Measurements from ENCODE around the gene TIGD7.

Gene TIGD7, protein sequence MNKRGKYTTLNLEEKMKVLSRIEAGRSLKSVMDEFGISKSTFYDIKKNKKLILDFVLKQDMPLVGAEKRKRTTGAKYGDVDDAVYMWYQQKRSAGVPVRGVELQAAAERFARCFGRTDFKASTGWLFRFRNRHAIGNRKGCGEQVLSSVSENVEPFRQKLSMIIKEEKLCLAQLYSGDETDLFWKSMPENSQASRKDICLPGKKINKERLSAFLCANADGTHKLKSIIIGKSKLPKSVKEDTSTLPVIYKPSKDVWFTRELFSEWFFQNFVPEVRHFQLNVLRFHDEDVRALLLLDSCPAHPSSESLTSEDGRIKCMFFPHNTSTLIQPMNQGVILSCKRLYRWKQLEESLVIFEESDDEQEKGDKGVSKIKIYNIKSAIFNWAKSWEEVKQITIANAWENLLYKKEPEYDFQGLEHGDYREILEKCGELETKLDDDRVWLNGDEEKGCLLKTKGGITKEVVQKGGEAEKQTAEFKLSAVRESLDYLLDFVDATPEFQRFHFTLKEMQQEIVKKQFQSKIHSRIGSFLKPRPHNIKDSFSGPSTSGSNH

DNA sequence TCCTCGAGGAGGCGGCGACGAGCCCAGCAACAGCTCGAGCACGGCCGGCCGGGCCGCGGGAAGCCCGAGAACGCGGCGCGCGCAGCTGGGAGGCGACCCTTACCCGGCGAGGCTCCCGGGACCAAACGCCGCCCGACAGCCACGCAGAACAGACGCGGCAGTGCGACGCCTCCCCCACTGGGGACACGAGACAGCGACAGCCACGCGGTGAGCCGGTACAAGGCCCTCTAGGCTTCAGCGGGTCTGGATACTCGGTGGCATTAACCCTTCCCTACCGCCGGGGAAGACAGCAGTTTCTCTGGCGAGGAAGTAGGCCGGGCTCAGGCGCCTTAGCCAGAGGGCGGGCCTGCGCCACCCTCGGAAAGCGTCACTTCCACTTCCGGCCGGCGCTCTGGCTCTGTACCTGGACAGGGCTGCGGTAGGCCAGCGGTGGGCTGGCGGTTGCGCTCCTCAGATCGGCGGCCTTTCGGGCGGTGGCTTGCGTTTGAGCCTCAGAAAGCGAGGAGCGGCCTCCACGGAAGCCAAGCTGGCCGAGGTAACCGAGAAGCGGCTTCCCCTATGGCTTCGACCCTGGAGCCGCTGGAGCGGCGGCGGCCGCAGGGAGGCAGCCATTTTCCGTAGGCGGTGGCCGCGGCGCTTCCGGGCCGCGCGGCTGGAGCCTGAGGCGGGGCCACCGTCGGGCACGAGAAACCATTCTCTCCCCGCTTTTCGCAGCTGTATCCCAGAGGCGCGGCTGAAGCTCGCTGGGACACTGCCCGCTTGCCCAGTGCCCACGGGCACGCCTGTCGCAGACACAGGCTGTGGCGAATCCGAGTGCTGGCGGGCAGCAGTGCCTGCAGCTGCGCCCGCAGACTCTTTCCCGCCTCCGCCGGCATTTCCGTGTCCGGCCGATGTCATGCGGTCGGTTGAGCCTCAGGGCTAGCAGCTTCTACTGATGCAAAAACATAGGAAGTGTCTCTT is at the start of gene TIGD7, which contains the start of gene ZNF75A:
TIGD7 (minus strand) TSS at position 322 of the 960 bp plus-strand sequence. CDS start 4,816 bp downstream, outside the sequence.
ZNF75A (plus strand) TSS at position 389 of the 960 bp plus-strand sequence. CDS start 2,932 bp downstream, outside the sequence.
- DNase-seq (ENCODE audit: low spot score) = peak; percentile 86

DNA sequence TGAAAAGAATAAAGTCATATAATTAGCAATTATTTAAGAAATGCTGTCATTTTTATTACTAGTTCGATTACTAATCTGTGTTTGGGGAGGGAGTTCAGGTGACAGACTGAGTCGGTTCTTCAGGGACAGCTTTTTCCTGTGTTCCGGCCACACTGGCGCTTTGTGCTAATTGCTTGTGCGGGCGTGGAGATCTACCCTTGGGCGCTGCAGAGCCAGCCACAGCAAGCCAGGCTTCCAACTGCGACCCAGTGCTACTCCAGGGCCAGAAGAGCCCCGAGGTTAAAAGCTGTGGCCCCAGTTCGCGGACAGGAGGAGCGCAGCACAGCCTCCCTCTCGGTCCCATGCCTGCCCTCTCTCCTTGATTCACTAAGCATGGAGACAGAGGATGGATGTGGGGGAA is 43.9 kb upstream of the TIGD7 start:
- DNase-seq (ENCODE audit: low spot score) = no peak

DNA sequence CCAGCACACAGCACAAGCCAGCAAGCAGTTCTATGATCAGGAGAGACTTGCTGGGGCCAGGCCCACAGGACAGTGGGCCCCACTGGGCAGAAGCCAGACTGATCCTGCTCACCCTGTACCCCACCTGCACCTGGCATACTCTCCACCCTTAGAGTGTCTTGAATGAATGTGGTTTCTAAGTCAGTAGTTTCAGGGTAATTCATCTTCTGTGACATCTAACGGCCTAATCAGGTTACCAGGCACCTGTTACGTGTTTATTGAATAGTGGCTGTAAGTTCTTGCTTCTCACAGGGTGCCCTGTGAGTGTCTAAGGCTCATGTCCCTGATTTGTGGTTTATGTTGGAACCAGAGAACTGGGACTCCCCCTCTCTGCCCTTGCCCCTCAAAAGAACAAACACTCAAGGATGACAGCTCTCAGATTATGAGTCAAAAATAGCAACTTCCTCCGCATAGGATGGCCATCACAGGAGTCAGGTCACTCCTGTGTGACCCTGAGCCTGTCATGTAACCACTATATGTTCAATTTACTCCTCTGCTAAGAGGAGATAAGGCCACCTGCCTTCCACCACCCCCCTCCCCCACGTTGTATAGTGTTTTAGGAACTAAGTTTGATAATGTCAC is 43.4 kb upstream of the TIGD7 start:
- no peak for DNase-seq (ENCODE audit: low spot score)

DNA sequence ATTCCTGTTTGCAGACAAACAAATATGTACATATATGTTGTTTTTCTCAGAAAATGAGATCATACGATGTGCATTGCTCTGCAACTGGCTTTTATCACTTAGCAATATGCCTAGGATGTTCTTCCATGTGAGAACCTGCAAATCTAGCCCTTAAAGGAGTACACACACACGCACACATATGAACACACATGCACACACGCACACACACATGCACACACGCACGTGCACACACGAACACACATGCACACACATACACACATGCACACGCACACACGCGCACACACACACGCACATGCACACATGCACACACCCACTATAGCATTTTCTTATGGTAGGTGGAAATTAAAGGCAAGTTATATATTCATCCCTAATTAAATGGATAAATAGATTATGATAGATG is 42.4 kb upstream of the TIGD7 start:
- no peak for DNase-seq (ENCODE audit: low spot score)

DNA sequence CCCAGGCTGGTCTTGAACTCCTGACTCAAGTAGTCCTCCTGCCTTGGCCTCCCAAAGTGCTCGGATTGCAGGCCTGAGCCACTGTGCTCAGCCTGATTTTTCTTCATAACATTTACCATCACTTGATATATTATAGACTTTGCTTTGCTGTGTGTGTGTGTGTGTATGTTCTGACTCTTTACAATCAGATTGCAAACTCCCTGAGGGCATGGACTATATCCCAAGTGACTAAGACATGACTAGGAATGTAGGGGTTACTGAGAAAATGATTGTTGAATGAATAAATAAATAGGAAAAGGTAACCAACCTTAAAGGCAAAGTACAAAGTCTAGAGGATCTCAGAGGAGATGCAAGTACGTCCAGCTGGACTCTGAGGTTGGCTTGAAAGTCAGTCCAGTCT is 40.8 kb upstream of the TIGD7 start:
- DNase-seq (ENCODE audit: low spot score) = no peak

DNA sequence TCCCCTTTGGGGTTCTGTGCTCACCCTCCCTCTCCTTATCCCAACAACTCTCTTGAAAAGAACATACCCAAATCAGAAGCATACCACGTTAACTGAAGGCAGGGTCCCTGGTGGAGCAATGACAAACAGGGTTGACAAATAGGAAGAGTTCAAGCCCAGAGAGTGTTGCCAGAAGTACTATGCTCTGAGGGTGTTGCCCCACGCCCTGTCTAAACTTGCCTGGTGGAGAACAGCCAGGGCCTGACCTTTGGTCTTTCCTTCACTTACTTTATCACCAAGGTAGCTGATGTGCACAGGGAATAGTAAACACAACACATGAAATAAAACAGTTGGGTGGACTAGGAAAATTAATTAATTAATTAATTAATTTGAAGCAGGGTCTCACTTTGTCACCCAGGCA is 23.4 kb upstream of the TIGD7 start:
- DNase-seq (ENCODE audit: low spot score) = no peak

DNA sequence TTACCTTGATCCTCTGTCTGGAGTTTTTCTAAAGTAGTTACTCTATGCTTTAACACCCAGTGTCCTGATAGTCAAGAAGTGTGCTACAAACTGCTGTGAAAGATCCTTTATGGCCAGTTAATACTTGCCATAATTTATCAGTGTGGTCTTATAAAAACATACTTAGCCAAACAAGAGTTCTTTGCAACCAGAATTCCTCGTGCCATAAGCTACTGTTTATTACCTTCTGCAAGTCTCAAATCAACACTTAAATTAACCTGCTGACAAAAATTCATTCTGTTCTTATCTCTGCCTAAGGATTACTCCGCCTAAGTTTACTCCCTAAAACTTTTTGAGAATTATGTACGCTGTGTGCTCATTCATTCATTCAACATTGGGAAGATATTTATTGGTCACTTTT is 22.9 kb upstream of the TIGD7 start:
- DNase-seq (ENCODE audit: low spot score) = no peak

DNA sequence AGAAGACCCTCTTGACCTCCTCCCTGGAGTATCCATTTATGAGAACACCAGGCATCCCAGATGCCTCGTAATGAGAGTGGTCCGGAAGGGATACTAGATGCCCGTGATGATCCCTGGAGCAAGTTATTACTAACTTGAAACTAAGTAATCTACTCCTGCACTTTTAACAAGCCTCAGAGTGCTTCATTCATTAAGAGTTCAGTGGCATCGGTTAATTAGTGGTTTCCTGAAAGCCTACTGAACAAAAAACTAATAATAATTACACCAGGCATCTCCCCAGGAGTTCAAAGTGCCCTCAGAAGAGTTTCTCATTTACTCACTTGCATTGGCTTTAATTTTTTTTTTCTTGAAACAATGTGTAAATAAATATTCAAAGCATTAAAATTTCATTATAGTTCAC is 22.3 kb upstream of the TIGD7 start:
- DNase-seq (ENCODE audit: low spot score) = no peak

DNA sequence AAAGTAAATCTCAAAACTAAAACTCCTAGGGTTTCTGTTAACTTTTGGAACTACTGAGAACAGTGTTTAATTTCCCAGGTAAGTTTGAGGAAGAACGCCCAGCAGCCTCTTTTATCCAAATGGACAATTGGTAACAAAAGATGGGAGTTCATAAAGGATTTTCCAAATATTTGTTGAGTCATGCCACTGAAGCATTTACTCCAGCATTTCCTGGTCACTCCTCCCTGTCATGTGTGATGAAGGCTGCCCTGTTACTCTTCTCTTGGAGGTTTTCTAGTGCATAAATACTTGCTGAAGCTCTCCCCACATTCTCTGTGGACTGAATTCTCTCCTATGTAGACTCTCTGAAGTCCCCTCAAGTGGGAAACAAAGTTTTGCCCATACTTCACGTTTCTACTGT is 16.6 kb upstream of the TIGD7 start:
- no peak for DNase-seq (ENCODE audit: low spot score)

DNA sequence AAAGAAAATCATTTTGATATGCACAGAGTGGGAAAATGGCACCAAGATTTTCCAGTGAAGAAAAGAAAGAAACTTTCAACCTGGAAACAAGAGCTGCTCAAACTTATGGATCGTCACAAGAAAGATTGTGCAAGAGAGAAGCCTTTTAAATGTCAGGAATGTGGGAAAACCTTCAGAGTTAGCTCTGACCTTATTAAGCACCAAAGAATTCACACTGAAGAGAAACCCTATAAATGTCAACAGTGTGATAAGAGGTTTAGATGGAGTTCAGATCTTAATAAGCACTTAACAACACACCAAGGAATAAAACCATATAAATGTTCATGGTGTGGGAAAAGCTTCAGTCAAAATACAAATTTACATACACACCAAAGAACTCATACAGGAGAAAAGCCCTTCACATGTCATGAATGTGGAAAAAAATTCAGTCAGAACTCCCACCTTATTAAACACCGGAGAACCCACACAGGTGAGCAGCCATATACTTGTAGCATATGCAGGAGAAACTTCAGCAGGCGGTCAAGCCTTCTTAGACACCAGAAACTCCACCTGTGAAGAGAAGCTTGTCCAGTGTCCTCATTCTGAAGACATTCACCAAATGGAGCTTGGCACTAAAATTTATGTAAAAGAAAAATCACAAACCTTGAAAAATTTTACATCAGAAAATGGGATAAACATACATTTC is 12.2 kb upstream of the TIGD7 start:
- DNase-seq (ENCODE audit: low spot score) = no peak

DNA sequence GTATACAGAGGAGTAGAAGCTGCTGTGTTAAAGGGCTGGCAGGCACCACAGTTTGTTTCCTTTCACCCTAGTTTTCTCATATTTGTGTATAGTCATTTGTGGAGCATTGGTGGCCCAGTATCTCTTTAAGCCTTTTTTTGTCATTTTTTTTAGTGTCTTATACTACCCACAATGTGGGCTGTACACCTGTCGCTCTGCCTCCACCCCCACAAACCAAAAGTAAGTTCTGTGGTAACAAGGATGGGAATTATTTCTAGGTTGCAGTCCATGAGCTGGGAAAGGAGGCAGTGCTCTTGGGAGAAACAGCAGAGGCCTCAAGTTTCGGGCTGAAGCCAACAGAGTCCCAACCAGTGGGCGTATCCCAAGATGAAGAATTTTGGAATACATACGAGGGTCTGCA is 6.3 kb upstream of the TIGD7 start:
- no peak for DNase-seq (ENCODE audit: low spot score)

DNA sequence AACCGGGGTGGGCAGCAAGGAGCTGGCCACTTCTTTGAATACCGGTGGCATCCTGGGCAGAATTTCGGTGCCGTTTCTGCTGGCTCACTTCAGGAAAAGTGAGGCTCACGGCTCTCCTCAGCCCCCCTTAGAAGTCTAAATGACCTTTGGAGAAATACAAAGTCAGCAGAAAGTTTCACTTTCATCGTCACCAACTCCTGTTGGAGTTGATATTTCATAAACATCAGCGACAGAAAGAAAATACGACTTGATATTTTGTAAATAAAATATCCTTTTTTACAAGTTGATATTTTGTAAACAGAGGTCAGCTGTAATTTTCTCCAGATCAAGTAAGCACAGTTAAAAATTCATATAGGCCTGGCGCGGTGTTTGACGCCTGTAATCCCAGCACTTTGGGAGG is 848 bp upstream of the TIGD7 start:
- no peak for DNase-seq (ENCODE audit: low spot score)

DNA sequence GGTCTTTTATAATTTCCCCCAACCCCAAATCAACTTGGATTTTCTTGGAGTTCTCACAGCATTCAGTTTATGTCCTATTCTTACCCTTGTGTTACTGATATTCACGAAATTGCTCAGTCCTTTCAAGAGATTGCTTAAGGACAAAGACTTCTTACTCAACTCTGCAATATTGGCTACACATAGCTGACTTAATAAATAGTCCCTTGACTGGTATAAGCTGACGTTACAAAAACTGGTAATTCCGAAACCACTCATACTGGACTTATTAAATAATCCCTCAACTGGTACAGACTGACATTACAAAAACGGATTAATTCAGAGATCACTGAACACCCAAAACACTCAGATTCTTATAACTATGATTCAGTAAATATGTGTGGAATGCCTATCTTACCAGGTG is 860 bp downstream of the TIGD7 start:
- no peak for DNase-seq (ENCODE audit: low spot score)

DNA sequence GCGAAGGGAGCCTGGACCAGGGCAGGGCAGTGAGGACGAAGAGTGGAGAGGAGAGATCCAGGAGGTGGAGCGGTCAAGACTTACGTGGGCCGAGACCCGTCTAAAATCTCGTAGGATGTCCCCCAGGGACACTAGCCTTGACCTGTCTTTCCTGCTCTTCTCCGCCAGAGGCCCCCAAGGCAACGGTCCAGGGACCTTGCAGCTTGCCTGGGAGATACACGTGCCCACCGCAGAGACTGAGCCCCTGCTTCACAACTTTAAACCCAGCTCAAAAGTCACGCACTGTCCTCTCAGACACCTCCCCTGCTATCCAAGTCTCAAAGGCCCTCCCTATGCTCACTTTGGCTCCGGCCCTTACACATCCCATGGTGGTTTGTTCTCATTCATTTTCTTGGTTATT is 9.4 kb downstream of the TIGD7 start:
- no peak for DNase-seq (ENCODE audit: low spot score)

DNA sequence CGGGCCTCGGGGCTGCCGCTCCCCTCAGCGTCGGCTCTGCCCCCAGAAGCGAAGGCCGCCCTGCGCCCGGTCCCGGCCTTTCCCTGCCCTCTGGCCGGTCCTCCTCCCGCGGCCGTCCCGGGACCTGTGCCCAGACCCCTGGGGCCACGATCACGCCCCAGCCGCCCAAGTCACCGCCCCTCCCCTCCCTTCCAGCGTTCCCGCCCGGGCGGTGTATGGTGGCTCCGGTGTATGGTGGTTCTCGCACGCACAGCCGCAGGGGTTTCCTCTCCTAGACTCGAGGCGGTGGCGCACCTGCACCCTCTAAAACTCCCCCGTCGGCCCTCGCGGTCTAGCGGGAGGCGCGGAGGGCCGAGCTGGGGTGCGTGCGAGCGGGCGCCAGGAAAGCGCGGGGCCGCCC is 10.0 kb downstream of the TIGD7 start:
- DNase-seq (ENCODE audit: low spot score) = no peak

DNA sequence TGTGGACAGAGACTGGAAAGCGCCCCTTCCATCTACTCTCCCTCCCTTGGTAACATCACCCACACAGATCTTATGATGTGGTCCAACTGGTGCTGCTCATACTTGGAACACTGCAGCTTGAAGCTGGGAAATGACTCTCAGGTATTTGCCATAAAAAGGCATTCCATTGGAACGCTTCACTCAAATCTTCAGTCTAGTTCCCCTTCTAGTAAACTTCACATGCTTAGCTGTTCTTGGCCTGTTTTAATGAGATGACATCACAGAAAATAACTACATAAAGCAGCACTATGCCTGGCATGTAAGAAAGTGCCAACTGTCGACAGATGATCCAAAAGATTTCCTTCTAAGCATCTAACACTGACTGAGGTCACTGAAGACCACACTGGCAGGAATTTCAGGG is 12.6 kb downstream of the TIGD7 start:
- peak; percentile 8 for DNase-seq (ENCODE audit: low spot score)

DNA sequence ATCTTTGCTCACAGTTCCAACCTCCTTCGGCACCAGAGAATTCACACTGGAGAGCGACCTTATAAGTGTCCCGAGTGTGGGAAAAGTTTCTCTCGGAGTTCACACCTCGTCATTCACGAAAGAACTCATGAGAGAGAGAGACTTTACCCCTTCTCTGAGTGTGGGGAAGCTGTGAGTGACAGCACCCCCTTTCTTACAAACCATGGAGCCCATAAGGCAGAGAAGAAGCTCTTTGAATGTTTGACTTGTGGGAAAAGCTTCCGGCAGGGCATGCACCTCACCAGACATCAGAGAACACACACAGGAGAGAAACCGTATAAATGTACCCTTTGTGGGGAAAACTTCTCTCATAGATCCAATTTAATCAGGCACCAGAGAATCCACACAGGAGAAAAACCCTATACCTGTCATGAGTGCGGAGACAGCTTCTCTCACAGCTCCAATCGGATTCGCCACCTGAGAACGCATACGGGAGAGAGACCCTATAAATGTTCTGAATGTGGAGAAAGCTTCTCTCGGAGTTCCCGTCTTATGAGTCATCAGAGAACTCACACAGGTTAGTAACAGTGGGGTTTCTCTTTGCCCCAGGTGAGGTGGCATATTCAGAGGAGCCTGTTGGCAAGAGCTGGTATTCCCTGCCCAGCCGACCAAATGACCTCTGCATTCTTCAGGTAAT is 15.1 kb downstream of the TIGD7 start:
- no peak for DNase-seq (ENCODE audit: low spot score)

DNA sequence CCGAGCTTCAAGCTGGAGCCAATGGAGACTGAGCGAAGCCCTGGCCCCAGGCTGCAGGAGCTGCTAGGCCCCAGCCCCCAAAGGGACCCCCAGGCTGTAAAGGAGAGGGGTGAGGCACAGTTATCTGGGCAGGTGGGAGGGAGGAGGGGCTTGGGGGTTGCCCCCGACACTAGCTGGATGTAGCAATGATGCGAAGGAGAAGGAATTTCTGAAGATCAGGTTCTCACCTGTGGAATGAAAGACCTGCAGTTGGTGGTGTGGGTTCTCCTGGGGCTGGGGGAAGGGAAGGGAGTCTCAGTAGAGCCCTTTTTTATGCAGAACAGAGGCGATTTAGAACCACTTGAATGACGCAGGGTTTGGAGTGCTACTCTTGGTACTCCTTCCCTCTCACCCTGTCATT is 20.1 kb downstream of the TIGD7 start:
- no peak for DNase-seq (ENCODE audit: low spot score)

DNA sequence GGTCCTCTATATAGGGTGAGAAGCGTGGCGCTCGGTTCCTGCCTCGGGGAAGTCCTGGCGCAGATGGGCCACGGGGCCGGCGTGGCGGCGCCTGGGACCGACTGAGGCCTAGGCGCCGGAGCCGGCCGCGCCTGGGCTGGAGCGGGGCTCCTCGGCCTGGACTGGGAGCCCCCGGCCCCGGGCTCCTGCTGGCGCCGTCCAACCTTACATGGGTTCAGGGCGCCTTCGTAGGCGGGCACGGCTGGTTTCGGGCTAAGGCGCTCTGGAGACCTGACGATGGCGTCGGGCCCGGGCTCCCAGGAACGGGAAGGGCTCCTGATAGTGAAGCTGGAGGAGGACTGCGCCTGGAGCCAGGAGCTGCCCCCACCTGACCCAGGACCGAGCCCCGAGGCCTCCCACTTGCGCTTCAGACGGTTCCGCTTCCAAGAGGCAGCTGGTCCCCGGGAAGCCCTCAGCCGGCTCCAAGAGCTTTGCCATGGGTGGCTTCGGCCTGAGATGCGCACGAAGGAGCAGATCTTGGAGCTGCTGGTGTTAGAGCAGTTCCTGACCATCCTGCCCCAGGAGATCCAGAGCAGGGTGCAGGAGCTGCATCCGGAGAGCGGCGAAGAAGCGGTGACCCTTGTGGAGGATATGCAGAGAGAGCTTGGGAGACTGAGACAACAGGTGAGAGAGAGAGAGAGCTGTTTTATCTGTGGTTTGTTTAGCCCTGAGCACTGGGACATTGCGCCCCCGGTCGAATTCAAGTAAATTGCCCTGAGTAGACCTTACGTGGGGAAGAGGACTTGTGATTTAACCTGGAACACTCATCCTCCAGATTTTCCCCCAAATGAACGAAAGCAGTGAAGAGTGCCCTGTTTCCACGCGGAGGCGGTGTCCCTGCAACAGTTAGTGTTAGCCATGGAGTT is 21.4 kb downstream of the TIGD7 start:
- DNase-seq (ENCODE audit: low spot score) = no peak
